Peyer's patch (tissue), 4 donors: ENCODE data around the gene FOXI2. TPM values are rescaled to one million over a fixed set of nuclear protein-coding genes. Genes with fewer than 3 reads are reported as not detected.

Source experiments
- DNase-seq, 3 donors: peaks; one replicate each; pipeline ENCODE4 v3.0.0-alpha.2; 2017 to 2019
- H3K27ac ChIP-seq, 4 donors: fragments of 200-600 bp; sonication (generic); one replicate each; pipeline ENCODE4 v1.5.1; 2016 to 2019
- H3K27me3 ChIP-seq, 2 donors: fragments of 200-600 bp; sonication (generic); one replicate each; pipeline ENCODE4 v1.5.1; 2019
- H3K36me3 ChIP-seq, 3 donors: fragments of 200-600 bp; sonication (generic); one replicate each; pipeline ENCODE4 v1.5.1; 2016 to 2019
- H3K4me1 ChIP-seq, 4 donors: fragments of 200-600 bp; sonication (generic); one replicate each; pipeline ENCODE4 v1.5.1; 2016 to 2019
- H3K4me3 ChIP-seq, 4 donors: fragments of 200-600 bp; sonication (generic); 1 replicate in 3 of 4; 2 replicates in 1 of 4; pipeline ENCODE4 v1.5.1; 2016 to 2019; ENCODE audit warnings: mild to moderate bottlenecking in 1 of 4
- H3K9me3 ChIP-seq, 4 donors: fragments of 200-600 bp; sonication (generic); one replicate each; pipeline ENCODE4 v1.5.1; 2016 to 2019; ENCODE audit warnings: mild to moderate bottlenecking in 1 of 4
- POLR2A ChIP-seq, 2 donors: fragments of 450-650 bp; IDR thresholded peaks; one replicate each; pipeline ENCODE4 v1.5.1; 2017; ENCODE audit warnings: antibody characterized with exemption in 2 of 2, mild to moderate bottlenecking in 2 of 2, moderate library complexity in 2 of 2
- total RNA-seq, 4 donors: library from RNA; depleted of rRNA; stranded (reverse); fragments of >200 nt; gene quantifications; one replicate each; pipeline ENCODE4 v1.1.0, GENCODE V29; 2016
- TF ChIP-seq, protein P1 (sequence below), 6 experiments: fragments of 450-650 bp in 4 of 6; fragments of 200-600 bp in 2 of 6; sonication (generic) in 1 of 6; IDR thresholded peaks; one replicate each; pipeline ENCODE4 v1.5.1; 2017 to 2019; ENCODE audit warnings: antibody characterized with exemption in 6 of 6, mild to moderate bottlenecking in 3 of 6, moderate library complexity in 1 of 6

The FOXI2 gene
- total RNA-seq, 4 donors from 2014 or later: 0.83 TPM; not detected in 3

DNA sequence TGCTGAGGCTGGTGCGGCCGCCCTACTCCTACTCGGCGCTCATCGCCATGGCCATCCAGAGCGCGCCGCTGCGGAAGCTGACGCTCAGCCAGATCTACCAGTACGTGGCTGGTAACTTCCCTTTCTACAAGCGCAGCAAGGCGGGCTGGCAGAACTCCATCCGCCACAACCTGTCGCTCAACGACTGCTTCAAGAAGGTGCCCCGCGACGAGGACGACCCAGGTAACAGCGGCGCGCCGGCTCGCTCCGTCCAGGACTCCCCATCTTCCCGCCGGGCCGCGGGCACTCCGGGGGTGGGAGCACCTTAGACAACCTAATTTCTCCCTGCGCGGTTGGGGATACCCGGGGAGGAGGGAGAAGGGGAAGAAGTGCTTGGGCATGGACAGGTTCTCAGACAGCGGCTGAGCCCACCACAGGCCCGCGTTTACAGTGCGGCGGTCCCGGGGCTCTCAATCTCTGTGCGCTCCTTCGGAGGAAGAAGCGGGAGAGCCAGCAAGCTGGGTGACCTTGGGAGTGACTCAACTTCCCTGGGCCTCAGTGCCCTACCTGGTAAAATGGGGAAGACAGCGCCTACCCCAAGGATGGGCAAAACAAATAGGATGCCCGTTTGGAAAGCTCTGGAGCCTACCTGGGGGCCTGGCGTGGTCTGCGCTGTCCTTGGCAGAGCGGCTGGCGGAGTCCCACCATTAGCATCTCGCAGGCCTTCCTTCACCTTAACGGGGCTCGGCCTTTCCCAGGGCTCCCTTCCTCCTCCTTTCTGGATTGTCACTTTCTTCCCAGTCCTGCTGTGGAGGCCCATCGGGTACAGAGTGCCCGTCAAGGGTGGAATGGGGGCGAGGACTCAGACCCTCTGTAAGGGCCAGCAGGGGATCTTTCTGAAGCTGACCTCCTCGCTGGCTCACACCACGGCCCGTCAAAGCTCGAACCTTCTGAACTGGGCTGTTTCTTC, 852 bp downstream of the FOXI2 start:
- H3K4me3 ChIP-seq: peak overlapping the region in 2 of 4 donors; percentile 15 to 22

DNA sequence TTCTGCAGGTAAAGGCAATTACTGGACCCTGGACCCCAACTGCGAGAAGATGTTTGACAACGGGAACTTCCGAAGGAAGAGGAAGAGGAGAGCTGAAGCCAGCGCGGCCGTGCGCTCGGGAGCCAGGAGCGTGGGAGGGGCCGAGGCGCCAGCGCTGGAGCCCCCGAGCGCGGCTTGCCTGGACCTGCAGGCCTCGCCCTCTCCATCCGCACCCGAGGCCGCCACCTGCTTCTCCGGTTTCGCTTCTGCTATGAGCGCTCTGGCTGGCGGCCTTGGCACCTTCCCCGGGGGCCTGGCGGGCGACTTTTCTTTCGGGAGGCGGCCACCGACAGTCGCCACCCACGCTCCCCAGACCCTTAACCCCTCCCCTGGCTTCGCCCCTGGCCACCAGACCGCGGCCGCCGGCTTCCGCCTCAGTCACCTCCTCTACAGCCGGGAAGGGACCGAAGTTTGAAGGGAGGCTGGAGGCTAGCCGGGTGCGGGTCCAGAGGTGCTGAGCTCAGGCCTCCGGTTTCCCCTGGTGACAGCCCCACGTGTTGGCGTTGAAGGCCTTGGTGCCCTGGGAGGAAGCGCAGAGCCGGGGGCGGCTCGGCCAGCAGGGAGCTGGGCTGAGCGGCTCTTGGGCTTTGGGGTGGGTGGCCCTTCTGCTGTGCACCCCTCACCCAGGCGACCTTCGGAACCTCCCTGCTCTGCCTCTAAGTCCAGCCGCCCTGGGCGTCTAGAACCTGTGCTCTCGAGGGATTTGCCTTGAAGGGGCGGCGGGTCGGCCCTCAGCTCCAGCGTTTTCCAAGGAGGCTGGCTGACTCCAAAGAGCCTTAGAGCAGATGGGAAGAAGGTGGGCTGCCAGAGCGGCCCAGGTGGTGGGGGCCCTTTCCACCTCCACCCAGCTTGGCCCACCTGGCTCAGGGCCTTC, 1.8 kb downstream of the FOXI2 start:
- Histone ChIP-seq H3K4me3 (no peak overlapping the region), H3K27ac (no peak overlapping the region), H3K36me3 (no peaks in the 10 kb centered on the region), H3K9me3 (peaks cover 0 to 6% (median 0%) of the 10 kb centered on the region in 4 donors), H3K27me3 (peaks cover 0 to 6% of the 10 kb centered on the region in 2 donors), H3K4me1 (peaks cover 0 to 3% (median 0%) of the 10 kb centered on the region in 4 donors)
- TF ChIP-seq POLR2A (IDR thresholded peaks at IDR 0.05): no peak
- TF ChIP-seq, protein P1, sequence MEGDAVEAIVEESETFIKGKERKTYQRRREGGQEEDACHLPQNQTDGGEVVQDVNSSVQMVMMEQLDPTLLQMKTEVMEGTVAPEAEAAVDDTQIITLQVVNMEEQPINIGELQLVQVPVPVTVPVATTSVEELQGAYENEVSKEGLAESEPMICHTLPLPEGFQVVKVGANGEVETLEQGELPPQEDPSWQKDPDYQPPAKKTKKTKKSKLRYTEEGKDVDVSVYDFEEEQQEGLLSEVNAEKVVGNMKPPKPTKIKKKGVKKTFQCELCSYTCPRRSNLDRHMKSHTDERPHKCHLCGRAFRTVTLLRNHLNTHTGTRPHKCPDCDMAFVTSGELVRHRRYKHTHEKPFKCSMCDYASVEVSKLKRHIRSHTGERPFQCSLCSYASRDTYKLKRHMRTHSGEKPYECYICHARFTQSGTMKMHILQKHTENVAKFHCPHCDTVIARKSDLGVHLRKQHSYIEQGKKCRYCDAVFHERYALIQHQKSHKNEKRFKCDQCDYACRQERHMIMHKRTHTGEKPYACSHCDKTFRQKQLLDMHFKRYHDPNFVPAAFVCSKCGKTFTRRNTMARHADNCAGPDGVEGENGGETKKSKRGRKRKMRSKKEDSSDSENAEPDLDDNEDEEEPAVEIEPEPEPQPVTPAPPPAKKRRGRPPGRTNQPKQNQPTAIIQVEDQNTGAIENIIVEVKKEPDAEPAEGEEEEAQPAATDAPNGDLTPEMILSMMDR (IDR thresholded peaks at IDR 0.05): no peak
- DNase-seq: no peak

More for the DNA sequence above, 852 bp downstream of the FOXI2 start:
- H3K27ac ChIP-seq: no peak overlapping the region
- H3K36me3 ChIP-seq: no peaks in the 10 kb centered on the region
- H3K4me1 ChIP-seq: peaks cover 0 to 3% (median 0%) of the 10 kb centered on the region in 4 donors
- DNase-seq: no peak
- peaks cover 0 to 6% (median 0%) of the 10 kb centered on the region in 4 donors for H3K9me3 ChIP-seq
- TF ChIP-seq, protein P1 (IDR thresholded peaks at IDR 0.05): no peak
- TF ChIP-seq POLR2A (IDR thresholded peaks at IDR 0.05): no peak
- H3K27me3 ChIP-seq: peaks cover 0 to 6% of the 10 kb centered on the region in 2 donors

DNA sequence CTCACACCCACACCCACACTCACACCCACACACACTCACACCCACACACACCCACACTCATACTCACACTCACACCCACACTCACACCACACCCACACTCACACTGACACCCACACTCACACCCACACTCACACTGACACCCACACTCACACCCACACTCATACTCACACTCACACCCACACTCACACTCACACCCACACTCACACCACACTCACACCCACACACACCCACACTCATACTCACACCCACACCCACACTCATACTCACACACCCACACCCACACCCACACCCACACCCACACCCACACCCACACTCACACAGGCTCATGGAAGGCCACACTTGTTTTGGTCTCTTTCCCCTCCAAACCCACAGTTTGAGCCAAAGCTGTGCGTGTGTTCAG, 2.9 kb downstream of the FOXI2 start:
- Histone ChIP-seq H3K4me3 (no peak overlapping the region), H3K27me3 (peaks cover 0 to 6% of the 10 kb centered on the region in 2 donors), H3K9me3 (peaks cover 0 to 6% (median 0%) of the 10 kb centered on the region in 4 donors), H3K36me3 (no peaks in the 10 kb centered on the region), H3K4me1 (peaks cover 0 to 3% (median 0%) of the 10 kb centered on the region in 4 donors), H3K27ac (no peak overlapping the region)
- TF ChIP-seq POLR2A (IDR thresholded peaks at IDR 0.05): no peak
- TF ChIP-seq, protein P1 (IDR thresholded peaks at IDR 0.05): no peak
- no peak for DNase-seq

DNA sequence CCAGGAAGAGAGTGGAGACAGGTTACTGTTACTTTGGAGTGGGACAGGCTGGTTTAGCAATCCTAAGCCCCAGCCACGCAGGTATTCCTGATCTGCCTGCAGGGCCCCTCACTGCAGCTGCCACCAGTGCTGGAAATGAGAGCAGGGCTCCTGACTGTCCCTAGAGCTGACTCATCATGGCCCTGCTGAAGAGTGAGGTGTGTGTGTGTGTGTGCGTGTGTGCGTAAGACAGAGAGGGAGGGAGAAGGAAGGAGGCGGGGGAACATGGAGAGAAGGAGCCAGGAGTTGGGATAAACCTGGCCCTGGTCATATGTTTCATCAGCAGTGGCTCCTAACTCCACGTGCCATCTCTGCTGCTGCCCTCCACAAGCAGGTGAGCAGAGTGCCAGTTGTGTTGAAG, 3.6 kb downstream of the FOXI2 start:
- Histone ChIP-seq H3K27me3 (peaks cover 0 to 6% of the 10 kb centered on the region in 2 donors), H3K4me3 (no peak overlapping the region), H3K9me3 (peaks cover 0 to 6% (median 0%) of the 10 kb centered on the region in 4 donors), H3K27ac (no peak overlapping the region), H3K36me3 (no peaks in the 10 kb centered on the region), H3K4me1 (peaks cover 0 to 3% (median 0%) of the 10 kb centered on the region in 4 donors)
- DNase-seq: no peak
- TF ChIP-seq, protein P1 (IDR thresholded peaks at IDR 0.05): no peak
- no peak for TF ChIP-seq POLR2A (IDR thresholded peaks at IDR 0.05)

DNA sequence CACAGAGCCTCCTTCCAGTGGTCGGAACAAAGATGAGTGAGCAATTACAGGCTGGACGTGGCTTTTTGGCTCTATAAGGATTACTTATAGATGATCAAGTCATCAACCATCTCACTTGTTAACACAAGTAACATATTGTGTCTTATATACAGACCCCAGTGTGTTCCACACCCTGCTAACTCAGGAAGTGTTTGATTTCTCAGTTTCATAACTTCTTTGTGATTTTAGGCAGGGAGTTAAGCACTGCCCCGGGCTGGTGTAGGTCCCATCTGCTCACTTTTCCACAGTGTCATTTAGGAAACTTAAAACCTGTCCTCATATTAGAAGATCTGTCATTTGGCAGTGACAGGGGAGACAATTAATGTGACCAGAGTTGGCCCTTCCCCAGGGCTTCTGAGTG, 6.2 kb downstream of the FOXI2 start:
- DNase-seq: no peak
- no peaks in the 10 kb centered on the region for H3K36me3 ChIP-seq
- H3K9me3 ChIP-seq: no peaks in the 10 kb centered on the region
- no peak for TF ChIP-seq POLR2A (IDR thresholded peaks at IDR 0.05)
- TF ChIP-seq, protein P1 (IDR thresholded peaks at IDR 0.05): no peak
- H3K4me1 ChIP-seq: no peaks in the 10 kb centered on the region
- no peak overlapping the region for H3K27ac ChIP-seq
- H3K27me3 ChIP-seq: no peaks in the 10 kb centered on the region
- no peak overlapping the region for H3K4me3 ChIP-seq
